ENCODE results near the gene ZNF579.
"Not testable (repeated sequence)": the region's sequence is repeated elsewhere in the genome, so short reads cannot be mapped to it uniquely, and the experiment has no call there.

Gene ZNF579

DNA sequence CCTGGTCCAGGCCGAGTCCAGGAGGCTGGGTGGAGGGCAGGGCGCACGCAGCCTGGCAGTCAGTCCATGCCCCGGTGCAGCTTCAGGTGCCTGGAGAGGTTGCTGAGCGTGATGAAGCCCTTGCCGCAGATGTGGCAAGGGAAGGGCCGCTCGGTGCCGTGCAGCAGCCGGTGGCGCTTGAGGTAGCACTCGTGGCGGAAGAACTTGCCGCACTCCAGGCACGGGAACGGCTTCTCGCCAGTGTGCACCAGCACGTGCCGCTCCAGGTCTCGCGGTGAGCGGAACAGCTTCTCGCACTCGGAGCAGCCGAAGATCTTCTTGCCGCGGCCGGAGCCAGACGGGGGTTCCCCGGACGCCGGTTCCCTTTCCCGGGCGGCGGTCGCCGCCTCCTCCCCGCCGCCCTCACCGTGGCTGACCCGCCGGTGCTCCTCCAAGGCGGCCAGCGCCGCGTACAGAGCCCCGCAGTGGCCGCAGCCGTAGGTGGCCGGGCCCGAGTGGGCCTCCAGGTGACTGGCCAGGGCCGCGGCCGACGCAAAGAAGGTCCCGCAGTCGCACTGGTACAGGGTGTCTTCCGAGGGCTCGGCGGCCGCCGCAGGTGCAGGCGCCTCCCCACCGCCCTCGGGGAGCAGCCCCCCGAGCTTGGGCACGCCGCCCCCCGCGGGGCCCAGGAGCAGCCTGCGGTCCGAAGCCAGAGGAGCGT lies 11.9 kb upstream of the ZNF579 start:
- DNase-seq = no peak

DNA sequence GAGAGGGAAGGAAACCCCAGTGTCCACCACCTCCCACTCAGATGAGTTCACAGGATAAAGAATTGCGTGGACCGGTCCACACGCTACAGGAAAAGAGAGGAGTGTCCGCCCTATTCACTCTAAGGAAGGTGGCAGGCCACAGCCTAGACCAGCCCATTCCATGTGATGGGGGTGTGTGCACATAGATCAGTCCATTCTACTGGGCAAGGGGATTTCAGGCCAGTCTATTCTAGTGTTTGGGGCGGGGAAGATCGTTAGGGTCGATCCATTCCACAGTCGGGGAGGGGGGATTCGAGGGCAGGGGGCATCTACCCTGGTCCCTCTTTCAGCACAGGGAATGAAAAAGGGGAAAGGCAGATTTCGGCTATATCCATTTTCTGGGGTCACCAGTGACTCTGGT lies 10.9 kb upstream of the ZNF579 start:
- DNase-seq = no peak

DNA sequence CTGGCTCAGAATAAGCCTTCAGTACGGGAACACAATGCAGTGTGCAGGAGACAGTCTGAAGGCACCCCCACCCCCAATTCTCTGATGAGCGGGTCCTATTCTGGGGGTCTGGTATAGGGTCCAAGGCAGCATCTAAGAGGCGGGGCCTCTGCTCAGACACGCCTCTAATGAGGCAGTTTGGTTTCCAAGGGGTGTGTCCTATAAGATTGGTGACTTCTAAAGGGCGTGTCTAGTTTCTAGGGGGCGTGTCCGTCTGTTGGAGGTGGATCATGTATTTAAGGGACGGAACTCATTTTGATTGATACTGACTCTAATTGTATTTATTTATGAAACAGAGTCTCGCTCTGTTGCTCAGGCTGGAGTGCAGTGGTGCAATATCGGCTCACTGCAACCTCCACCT lies 10.0 kb upstream of the ZNF579 start:
- no peak for DNase-seq

DNA sequence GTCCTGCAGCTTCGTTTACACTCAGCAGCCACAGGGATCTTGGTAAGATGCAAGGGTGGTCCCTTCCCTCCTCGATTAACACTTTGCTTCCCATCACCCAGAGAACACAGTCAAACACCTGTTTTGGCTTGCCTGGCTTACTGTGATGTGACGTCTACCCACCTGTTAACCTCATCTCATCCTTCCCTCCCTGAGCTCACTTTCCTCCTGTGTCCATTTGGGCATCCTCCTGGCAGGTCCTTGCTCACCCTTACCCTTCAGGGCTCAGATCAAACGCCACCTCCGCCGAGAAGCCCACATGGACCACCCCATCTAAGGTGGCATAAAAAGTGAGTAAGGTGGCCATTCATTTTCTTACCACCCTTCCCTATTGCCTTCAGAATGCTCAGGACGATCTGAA lies 9.5 kb upstream of the ZNF579 start:
- no peak for DNase-seq

DNA sequence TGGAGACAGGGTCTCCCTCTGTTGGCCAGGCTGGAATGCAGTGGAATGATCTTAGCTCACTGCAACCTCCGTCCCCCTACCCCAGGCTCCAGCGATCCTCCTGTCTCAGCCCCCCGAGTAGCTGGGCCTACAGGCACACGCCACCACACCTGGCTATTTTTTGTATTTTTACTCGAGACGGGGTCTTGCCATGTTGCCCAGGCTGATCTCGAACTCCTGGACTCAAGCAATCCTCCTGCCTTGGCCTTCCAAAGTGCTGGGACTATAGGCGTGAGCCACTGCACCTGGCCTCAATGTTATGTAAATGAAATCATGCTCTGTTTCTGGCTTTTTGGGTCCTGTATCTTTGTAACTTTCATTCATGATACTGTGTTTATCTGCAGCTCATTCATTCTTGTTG lies 8.1 kb upstream of the ZNF579 start:
- DNase-seq = no peak

DNA sequence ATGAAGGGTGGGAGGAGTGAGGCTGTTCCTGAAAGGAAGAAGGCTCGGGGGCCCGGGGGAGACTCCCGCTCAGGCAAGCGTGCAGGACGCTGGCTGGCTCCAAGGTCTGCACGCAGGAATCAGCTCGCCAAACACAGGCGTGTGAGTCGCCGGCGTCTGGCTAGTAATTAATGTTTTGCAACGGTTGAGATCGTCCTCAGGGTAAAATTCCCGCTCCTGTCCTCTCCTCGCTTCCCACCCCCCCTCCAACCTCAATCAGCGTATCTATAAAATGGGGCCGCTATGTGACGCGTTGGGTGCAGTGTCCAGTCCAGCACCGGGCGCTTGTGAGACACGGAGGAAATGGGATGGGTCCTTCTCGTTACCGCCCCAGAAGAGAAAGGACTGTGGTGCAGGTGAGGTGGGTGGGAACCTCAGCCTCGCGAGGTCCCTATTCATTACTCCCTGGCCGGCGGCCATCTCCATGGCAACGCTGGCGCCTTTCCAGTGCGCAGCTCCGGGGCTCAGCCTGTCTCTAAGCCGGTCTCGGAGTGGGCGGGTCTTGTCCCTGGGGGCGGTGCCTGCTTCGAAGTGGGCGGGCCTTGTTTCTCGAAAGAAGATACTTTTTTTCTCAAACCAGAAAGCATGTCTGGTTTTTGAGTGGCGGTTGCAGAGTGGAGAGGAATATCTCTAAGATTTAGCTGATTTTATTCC lies 6.5 kb upstream of the ZNF579 start:
- no peak for DNase-seq

DNA sequence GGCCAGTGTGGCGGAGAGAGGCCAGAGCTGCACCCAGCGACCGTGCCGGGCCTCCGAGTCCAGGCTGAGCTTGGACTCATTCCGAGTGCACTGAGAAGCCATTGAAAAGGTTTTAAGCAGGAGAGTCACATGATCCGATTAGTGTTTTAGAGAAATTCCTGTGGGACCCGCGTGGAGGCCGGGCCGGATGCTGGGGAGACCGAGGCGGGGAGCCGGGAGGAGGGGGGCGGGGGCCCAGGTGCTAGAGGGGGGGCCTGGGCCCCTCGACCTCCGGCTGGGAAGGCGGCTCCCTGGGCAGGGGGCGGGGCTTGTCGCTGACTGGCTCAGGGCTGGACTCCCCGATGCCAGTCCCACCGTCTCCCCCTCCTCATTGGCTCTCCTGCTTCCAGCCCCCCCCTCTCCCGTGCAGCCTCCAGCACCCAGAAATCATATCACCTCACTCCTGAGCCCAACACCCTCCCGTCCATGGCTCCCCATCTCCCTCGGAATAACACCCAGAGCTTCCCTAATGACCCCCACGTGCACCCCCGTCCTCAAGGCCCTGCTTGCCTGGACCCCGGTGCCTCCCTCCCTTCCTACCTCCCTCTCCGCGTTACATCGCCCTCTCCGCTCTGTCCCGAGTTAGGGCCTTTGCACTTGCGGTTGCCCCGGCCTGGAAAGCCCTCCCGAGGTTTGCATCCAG lies 5.2 kb upstream of the ZNF579 start:
- DNase-seq = no peak

DNA sequence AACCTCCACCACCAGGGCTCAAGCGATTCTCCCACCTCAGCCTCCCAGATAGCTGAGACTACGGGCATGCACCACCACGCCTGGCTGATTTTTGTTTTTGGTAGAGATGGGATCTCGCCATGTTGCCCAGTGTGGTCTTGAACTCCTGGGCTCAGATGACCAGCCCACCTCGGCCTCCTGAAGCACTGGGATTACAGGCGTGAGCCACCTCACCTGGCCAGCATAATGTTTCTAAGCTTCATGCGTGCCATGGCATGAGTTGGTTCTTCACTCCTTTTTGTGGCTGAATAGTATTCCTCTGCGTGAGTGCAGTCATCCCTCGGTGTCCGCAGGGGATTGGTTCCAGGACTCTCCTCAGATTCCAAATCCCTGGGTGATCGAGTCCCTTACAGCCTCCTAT lies 4.2 kb upstream of the ZNF579 start:
- no peak for DNase-seq

DNA sequence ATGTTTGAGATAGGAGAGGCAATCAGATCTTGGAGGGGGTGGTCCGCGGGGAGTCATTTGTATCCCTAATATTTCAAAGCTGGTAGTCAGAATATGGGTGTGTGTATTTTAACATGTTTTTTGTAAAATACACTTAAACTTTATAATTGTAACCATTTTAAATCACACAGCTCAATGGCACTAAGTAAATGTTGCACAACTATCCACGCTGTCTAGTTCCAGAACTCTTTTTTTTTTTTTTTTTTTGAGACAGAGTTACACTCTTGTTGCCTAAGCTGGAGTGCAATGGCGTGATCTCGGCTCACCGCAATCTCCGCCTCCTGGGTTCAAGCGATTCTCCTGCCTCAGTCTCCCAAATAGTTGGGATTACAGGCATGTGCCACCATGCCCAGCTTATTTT lies 3.2 kb upstream of the ZNF579 start:
- not testable (repeated sequence) for DNase-seq

DNA sequence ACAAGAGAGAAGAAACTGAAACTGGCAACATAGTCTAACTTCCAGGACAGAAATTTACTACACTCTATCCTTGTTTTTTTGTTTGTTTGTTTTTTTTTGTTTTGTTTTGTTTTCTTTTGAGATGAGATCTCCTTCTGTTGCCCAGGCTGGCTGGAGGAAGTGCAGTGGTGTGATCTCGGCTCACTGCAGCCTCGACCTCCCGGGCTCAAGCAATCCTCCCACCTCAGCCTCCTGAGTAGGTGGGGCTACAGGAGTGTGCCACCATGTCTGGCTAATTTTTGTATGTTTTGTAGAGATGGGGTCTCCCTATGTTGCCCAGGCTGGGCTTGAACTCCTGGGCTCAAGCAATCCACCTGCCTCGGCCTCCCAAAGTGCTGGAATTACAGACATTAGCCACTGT lies 1.6 kb upstream of the ZNF579 start:
- DNase-seq = not testable (repeated sequence)

DNA sequence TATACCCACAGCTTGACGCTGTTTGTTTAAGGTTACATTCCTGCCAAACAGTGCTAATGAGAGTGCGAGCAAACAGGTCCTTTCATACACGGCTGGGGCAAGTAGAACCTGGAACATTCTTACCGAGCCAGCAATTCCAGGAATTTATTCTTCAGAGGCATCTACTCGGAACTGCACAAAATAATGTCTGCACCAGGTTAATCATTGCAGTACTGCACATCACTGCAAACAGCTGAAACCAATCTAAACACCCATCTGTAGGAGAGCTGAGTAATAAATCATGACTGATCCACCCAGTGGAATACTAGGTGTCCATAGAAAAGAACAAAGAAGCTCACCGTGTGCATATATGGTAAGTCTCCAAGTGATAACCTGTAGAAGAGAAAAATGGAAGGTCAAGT lies 1.2 kb upstream of the ZNF579 start:
- no peak for DNase-seq

DNA sequence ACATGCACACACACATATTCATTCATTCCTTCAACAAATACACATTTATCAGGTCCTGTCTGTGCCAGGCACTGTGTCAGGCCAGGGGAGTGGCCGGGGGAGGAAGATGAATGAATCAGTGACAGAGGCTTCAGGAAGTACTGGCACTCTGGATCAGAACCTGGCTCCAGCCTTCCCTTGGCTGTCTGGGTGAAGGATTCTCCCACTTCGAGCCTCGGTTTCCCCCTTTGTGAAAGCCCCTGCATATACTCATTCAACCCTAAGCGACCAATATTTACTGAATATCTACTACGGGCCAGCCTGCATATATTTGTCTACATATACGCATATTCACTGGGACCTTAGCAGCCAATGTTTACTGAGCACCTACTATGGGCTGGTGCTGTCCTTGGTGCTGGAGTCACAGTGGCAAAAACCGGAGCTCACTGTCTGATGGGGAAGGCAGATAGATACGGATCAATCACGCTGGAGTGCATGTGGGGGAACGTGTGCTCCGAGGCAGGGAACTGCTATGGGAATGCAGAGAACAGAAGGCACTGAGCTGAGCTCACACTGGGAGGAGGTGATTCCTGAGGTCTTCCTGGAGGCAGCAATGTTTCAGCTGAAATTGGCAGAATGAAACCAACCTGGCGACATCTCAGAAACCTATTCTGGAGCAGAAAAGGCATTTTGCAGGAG lies 636 bp upstream of the ZNF579 start:
- no peak for DNase-seq

DNA sequence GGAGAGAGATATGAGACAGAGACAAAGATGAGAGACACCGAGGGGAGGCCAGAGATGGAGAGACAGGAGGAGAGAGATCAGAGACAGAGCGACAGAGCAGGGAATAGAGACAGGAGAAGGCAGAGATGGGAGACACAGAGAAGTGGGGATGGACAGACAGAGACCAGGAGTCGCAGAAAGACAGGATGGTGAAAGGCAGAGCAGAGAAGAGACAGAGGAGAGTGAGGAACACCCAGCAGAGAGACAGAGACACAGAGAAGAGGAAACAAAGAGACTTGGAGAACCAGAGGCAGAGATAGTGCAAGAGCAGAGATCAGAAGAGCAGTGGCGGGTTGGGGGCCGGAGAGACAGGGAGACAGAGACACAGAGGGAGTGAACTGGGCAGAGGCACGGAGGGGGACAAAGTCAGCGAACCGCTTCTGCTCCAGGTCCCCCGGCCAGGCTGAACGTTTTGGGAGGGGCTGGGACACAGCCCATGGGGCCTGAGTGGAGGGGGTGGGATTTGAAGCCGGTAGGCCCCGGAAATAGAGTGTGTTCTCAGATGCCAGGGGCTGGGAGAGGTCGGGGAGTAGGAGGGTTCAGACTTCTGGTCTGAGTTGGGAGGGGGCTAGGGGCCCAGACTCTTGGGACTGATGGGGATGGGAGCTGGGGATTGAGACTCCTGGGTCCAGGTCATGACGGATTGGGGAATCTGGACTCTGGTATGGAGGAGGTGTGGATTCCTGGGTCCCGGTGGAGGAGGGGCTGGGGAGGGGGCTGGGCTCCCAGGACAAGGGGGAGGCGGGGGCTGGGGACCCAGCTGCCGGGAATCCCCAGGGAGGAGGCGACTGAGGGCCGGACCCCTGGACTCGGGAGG lies 654 bp downstream of the ZNF579 start:
- DNase-seq = no peak

DNA sequence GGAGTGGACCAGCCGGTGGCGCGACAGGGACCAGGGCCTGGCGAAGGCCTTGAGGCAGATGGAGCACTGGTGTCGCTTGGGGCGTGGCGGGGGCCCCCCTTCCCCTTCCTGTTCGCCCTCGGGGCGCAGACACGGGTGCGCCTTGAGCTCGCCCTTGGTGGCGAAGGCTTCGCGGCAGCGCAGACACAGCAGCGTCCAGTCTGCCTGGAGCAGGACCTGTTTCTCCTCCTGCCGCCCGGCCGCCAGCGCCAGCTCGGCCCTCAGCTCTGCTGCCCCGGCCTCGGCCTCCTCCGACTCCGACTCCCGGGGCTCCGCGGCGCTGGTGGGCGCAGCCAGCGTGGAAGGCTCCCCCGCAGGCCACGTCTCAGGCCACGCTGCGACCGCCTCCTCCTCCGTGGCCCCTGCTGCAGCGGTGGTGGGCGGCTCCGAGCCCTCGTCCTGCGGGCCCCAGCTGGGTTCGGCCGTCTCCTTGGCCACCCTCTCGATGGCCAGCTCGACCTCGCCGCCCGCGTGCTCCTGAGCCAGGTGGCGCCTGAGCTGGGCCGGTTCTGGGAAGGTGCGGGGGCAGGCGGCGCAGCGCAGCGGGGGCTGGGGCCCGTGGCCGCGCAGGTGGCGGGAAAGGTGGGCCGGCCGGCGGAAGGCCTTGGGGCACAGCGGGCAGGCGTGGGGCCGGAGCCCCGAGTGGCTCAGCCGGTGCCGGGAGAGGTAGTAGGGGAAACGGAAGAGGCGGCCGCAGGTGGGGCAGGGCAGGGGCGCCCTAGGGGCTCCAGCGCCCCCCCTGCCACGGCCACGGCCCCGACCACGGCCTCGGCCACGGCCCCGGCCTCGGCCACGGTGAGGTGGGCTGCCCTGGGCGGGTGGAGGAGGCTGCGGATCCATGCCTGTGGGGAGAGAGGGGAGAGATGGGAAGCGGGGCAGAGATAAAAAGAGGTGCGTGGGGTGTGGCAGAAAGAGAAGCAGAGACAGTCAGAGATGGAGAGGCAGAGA lies 1.6 kb downstream of the ZNF579 start:
- no peak for DNase-seq

DNA sequence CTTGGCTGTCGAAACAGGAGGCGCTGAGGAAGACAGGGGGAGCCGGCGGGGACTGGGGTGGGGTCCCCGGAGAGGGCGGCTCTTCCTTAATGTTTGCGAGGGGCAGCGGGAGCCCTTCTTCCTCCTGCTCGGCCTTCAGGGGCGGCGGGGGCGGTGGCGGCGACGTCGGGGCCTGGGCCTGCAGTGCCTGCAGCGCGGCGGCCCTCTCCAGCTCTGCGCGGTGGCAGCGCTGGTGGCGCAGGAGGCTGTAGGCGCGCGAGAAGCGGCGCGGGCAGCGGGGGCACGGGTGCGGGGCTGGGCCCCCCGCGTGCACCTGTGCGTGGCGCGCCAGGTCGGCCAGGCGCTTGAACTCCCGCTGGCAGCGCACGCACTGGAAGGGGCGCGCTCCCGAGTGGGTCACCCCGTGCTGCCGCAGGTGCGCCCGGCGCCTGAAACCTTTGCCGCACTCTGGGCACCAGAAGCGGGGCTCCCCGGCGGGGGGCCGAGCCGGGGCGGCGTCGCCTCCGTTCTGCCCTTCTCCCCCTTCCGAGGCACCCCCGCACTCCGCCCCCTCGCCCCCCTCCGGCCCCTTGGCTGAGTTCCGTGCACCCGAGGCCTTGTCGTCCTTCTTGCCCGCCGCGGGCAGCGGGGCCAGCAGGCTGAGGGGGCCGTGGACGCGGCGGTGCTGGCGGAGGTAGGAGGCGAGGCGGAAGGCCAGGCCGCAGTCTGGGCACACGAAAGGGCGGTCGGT lies 2.5 kb downstream of the ZNF579 start:
- no peak for DNase-seq

DNA sequence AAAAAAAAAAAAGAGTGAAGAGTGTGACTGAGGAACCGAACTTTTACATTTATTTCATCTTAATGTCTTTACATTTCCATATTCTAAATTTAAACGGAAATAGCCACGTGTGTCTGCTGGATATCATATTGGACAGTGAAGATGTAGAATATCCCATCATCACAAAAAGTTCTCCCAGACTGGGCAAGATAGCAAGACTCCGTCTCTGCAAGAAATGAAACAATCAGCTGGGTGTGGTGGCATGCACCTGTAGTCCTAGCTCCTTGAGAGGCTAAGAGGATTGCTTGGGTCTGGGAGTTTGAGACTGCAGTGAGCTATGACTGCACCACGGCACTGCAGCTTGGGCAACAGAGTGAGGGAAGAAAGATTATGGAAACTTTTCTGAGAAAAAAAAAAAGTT lies 3.9 kb downstream of the ZNF579 start:
- DNase-seq = no peak

DNA sequence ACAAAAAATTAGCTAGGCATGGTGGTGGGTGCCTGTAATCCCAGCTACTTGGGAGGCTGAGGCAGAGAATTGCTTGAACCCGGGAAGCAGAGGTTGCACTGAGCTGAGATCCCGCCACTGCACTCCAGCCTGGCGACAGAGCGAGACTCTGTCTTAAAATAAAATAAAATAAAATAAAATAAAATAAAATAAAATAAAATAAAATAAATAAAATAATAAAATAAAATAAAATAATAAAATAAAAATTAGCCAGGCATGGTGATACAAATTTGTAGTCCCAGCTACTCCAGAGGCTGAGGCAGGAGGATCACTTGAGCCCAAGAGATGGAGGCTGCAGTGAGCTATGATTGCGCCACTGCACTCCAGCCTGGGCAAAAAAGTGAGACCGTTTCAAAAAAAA lies 6.7 kb downstream of the ZNF579 start:
- not testable (repeated sequence) for DNase-seq

DNA sequence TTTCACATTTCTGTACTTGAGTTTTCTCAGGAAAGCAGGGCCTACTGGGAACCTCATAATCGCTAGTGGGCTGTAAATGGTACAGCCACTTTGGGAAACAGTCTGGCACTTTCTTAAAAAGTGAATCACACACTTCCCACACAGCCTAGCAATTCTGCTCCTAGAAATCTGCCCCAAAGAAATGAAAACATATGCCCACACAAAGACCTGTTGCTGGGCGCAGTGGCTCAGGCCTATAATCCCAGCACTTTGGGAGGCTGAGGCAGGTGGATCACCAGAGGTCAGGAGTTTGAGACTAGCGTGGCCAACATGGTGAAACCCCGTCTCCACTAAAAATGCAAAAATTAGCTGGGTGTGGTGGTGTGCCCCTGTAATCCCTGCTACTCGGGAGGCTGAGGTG lies 11.2 kb downstream of the ZNF579 start:
- not testable (repeated sequence) for DNase-seq

DNA sequence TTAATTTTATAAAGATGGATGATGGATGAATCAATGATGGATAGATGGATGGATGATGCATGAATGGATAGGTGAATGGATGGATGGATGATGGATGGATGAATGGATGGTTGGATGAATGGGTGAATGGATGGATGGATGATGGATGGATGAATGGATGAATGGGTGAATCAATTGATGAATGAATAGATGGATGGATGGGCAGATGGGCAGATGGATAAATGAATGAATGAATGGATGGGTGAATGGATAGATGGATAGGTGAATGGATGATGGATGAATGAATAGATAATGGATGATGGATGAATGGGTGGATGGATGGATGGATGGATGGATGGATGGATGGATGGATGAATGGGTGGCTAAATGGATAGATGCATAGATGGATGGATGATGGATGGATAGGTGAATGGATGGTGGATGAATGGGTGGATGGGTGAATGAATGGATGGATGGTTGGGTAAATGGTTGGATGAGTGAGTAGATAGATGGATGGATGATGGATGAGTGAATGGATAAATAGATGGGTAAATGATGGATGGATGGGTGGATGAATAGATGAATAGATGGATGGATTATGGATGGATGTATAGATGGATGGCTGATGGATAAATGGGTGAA lies 12.8 kb downstream of the ZNF579 start:
- no peak for DNase-seq

DNA sequence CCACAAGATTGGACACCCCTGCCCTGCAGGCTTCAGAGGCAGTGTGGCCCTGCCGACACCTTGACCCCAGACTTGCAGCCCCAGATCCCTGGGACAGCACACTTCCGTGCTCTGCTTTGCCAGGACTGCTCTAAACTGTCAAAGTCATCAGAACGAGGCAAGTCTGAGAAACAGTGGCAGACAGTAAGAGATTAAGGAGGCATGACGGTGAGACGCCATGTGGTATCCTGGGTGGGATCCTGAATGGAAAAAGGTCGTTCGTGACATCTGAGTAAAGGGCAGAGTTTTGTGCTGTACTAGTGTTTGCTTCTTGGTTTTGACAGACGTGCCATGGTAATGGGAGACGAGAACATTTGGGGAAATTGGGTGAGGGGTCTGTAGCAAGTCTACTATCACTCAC lies 13.8 kb downstream of the ZNF579 start:
- no peak for DNase-seq

Data from GF-D8 (cell line).